ENCODE measurements around the gene ST14. TPM values are rescaled to one million over a fixed set of nuclear protein-coding genes. Genes with fewer than 3 reads are reported as not detected.

The ST14 gene
- total RNA-seq, 1 experiment from 2014 or later: 141 TPM

- no peaks in the 10 kb centered on the region for H4K20me1 ChIP-seq (ENCODE audit: insufficient read depth)
- H3K9me2 ChIP-seq (ENCODE audit: insufficient read depth): no peaks in the 10 kb centered on the region
- H3K9me3 ChIP-seq (ENCODE audit: insufficient read depth, low read depth): no peaks in the 10 kb centered on the region
- H3K27me3 ChIP-seq (ENCODE audit: insufficient read depth, low read depth): no peaks in the 10 kb centered on the region
- H3K4me1 ChIP-seq (replicated peaks; ENCODE audit: insufficient read depth): peaks cover 18% of the 10 kb centered on the region; the same call in 1 of the 2 replicates
- TF ChIP-seq CTCF (conservative IDR thresholded peaks at IDR 0.05) (no peak), EZH2 (IDR thresholded peaks at IDR 0.05; ENCODE audit: low read depth) (no peak)
- ChIA-PET POLR2A (ENCODE audit: unreplicated experiment) (interaction anchor here (0.7 kb wide), 1 partner anchor 17 kb away, joined by 3 read pairs; no protein-coding TSS in a partner anchor), CTCF (no interaction called here)
- no peak overlapping the region for H2AFZ ChIP-seq
- no peak overlapping the region for H3K4me3 ChIP-seq
- peaks cover 36% of the 10 kb centered on the region for H3F3A ChIP-seq (ENCODE audit: insufficient read depth, low read depth)
- H3K36me3 ChIP-seq (ENCODE audit: low read depth): peaks cover 33% of the 10 kb centered on the region
- DNase-seq: peak; percentile 17 to 55
- peak overlapping the region; percentile 10 for H3K27ac ChIP-seq
- intact Hi-C loops (cut with micrococcal nuclease; ENCODE audit: unreplicated experiment): no loop called here
- peaks cover 58% of the 10 kb centered on the region for H3K79me2 ChIP-seq (ENCODE audit: low read depth)
- H3K4me2 ChIP-seq: no peak overlapping the region
- no TSS peak for BruUV-seq (replicated peaks)
These were observed 44.4 kb upstream of the ST14 start for GRCh38 chr11:130115218-130115617.

GRCh38 chr11:130118165-130118564, 41.4 kb upstream of the ST14 start:
- no peaks in the 10 kb centered on the region for H3K9me2 ChIP-seq (ENCODE audit: insufficient read depth)
- no peak overlapping the region for H2AFZ ChIP-seq
- H3K4me3 ChIP-seq: no peak overlapping the region
- peaks cover 49% of the 10 kb centered on the region for H3F3A ChIP-seq (ENCODE audit: insufficient read depth, low read depth)
- H3K9me3 ChIP-seq (ENCODE audit: insufficient read depth, low read depth): no peaks in the 10 kb centered on the region
- intact Hi-C loops (cut with micrococcal nuclease; ENCODE audit: unreplicated experiment): no loop called here
- H3K27ac ChIP-seq: no peak overlapping the region
- peaks cover 40% of the 10 kb centered on the region for H3K4me1 ChIP-seq (replicated peaks; ENCODE audit: insufficient read depth)
- H4K20me1 ChIP-seq (ENCODE audit: insufficient read depth): no peaks in the 10 kb centered on the region
- TF ChIP-seq CTCF (conservative IDR thresholded peaks at IDR 0.05) (no peak), EZH2 (IDR thresholded peaks at IDR 0.05; ENCODE audit: low read depth) (no peak)
- POLR2A ChIA-PET (ENCODE audit: unreplicated experiment): interaction anchor here (0.6 kb wide), 1 partner anchor 302 kb away, joined by 3 read pairs; the partner anchor contains the start of gene TMEM45B
- peaks cover 33% of the 10 kb centered on the region for H3K36me3 ChIP-seq (ENCODE audit: low read depth)
- H3K79me2 ChIP-seq (ENCODE audit: low read depth): peaks cover 40% of the 10 kb centered on the region
- CTCF ChIA-PET: interaction anchor here (0.7 kb wide), 1 partner anchor 1305 kb away, joined by 7 read pairs; no protein-coding TSS in a partner anchor
- DNase-seq: no peak
- H3K4me2 ChIP-seq: no peak overlapping the region
- no TSS peak for BruUV-seq (replicated peaks)
- no peaks in the 10 kb centered on the region for H3K27me3 ChIP-seq (ENCODE audit: insufficient read depth, low read depth)

- no TSS peak for BruUV-seq (replicated peaks)
- CTCF ChIA-PET: no interaction called here
- POLR2A ChIA-PET (ENCODE audit: unreplicated experiment): interaction anchor here (0.6 to 0.7 kb wide), 2 partner anchors 189 to 303 kb away, joined by 3 to 4 read pairs; partner anchors contain the start of gene TMEM45B
These were observed 40.8 kb upstream of the ST14 start for GRCh38 chr11:130118636-130119387.

More at GRCh38 chr11:130118636-130119387, 40.8 kb upstream of the ST14 start:
- Histone ChIP-seq H3K79me2 (ENCODE audit: low read depth) (peaks cover 38% of the 10 kb centered on the region), H3K27ac (0 out of 2 replicates have a peak overlapping the region, but pooled peaks have one; percentile 35), H3K9me2 (ENCODE audit: insufficient read depth) (no peaks in the 10 kb centered on the region), H3K27me3 (ENCODE audit: insufficient read depth, low read depth) (no peaks in the 10 kb centered on the region), H2AFZ (no peak overlapping the region), H4K20me1 (ENCODE audit: insufficient read depth) (no peaks in the 10 kb centered on the region), H3K4me1 (replicated peaks; ENCODE audit: insufficient read depth) (peaks cover 47% of the 10 kb centered on the region), H3F3A (ENCODE audit: insufficient read depth, low read depth) (peaks cover 56% of the 10 kb centered on the region), H3K9me3 (ENCODE audit: insufficient read depth, low read depth) (no peaks in the 10 kb centered on the region), H3K4me2 (no peak overlapping the region), H3K36me3 (ENCODE audit: low read depth) (peaks cover 29% of the 10 kb centered on the region), H3K4me3 (no peak overlapping the region)
- intact Hi-C loops (cut with micrococcal nuclease; ENCODE audit: unreplicated experiment): no loop called here
- DNase-seq: no peak
- TF ChIP-seq EZH2 (IDR thresholded peaks at IDR 0.05; ENCODE audit: low read depth): no peak
- TF ChIP-seq CTCF (conservative IDR thresholded peaks at IDR 0.05): no peak
